K562 (cell line): Measurements from ENCODE around the gene FN3K.
A peak's percentile ranks its signal among the peaks of the same experiment; 100 is the strongest.

ENCODE experiments used
- ATF6 ChIP-seq: sonication (generic); formaldehyde crosslinking; IDR thresholded peaks from 2 replicates; pipeline ENCODE4 v1.4.0; 2020; ENCODE audit warnings: mild to moderate bottlenecking, missing genetic modification reagents
- BCL6 ChIP-seq: fragments of 250-450 bp; sonication (Bioruptor Pico); IDR thresholded peaks from 2 replicates; pipeline ENCODE4 v1.4.0; 2020
- CTCF ChIP-seq, 3 experiments: IDR thresholded peaks in 2 of 3; conservative IDR thresholded peaks in 1 of 3; 2 replicates each; pipeline ENCODE4 v1.5.1; 2011 to 2012; ENCODE audit warnings: low read length in 3 of 3, mild to moderate bottlenecking in 3 of 3, control low read depth in 2 of 3, improper control_type of control experiment in 1 of 3, inconsistent platforms in 1 of 3, low read depth in 1 of 3, mixed read lengths in 1 of 3, moderate library complexity in 1 of 3; ENCODE audit not compliant: insufficient read depth in 2 of 3
- EGR1 ChIP-seq: fragments of 450-650 bp; conservative IDR thresholded peaks from 2 replicates; pipeline ENCODE4 v1.6.1; 2017; ENCODE audit warnings: mild to moderate bottlenecking
- FOS ChIP-seq: IDR thresholded peaks from 3 replicates; pipeline ENCODE4 v1.6.1; 2011; ENCODE audit not compliant: insufficient read length; ENCODE audit errors: extremely low read depth
- FOXJ3 ChIP-seq: sonication (generic); formaldehyde crosslinking; IDR thresholded peaks from 2 replicates; pipeline ENCODE4 v1.4.0; 2020; ENCODE audit warnings: mild to moderate bottlenecking, missing genetic modification reagents
- GTF3C2 ChIP-seq: IDR thresholded peaks from 3 replicates; pipeline ENCODE4 v1.6.1; 2011; ENCODE audit warnings: borderline replicate concordance, mild to moderate bottlenecking, moderate library complexity; ENCODE audit not compliant: insufficient read length; ENCODE audit errors: extremely low read depth
- POLR2AphosphoS5 ChIP-seq: IDR thresholded peaks from 2 replicates; pipeline ENCODE4 v1.6.1; 2011; ENCODE audit warnings: mild to moderate bottlenecking, low read depth, low read length, moderate library complexity; ENCODE audit not compliant: control insufficient read depth, insufficient read depth
- SMC3 ChIP-seq: conservative IDR thresholded peaks from 2 replicates; pipeline ENCODE4 v1.6.1; 2011; ENCODE audit warnings: low read depth, low read length, improper control_type of control experiment; ENCODE audit not compliant: insufficient read depth
- UBTF ChIP-seq, 2 experiments: IDR thresholded peaks; 2 replicates each; pipeline ENCODE4 v1.6.1; 2012; ENCODE audit warnings: improper control_type of control experiment in 2 of 2, low read depth in 2 of 2, low read length in 2 of 2, borderline replicate concordance in 1 of 2
- ZBTB43 ChIP-seq: sonication (generic); formaldehyde crosslinking; IDR thresholded peaks from 2 replicates; pipeline ENCODE4 v1.8.0; 2023; ENCODE audit warnings: mild to moderate bottlenecking, missing genetic modification reagents
- ZC3H4 ChIP-seq: sonication (generic); formaldehyde crosslinking; IDR thresholded peaks from 2 replicates; pipeline ENCODE4 v1.9.0; 2021; ENCODE audit warnings: missing genetic modification reagents, borderline replicate concordance
- ZFP30 ChIP-seq: fragments of 250-450 bp; sonication (Bioruptor Pico); IDR thresholded peaks from 2 replicates; pipeline ENCODE4 v1.8.0; 2022; ENCODE audit warnings: moderate library complexity, mild to moderate bottlenecking, inconsistent platforms, borderline replicate concordance
- ZNF224 ChIP-seq: sonication (generic); formaldehyde crosslinking; IDR thresholded peaks from 2 replicates; pipeline ENCODE4 v1.8.0; 2022; ENCODE audit warnings: mild to moderate bottlenecking, missing genetic modification reagents

GRCh38 chr17:82734987-82735866 lies at the start of gene FN3K:
- TF ChIP-seq FOXJ3 (CRISPR knock-in tag), result no peak
- no peak for TF ChIP-seq ZBTB43 (CRISPR knock-in tag)
- TF ChIP-seq CTCF (IDR thresholded peaks at IDR 0.05 in 2 of 3, conservative IDR thresholded peaks at IDR 0.05 in 1 of 3; ENCODE audit: insufficient read depth in 2 of 3, low read depth in 1 of 3, low read length in 3 of 3), result peak in 1 of 3 experiments; percentile 1; a peak in 1 of 6 replicates
- no peak for TF ChIP-seq ZC3H4 (CRISPR knock-in tag)
- TF ChIP-seq ZNF224 (CRISPR knock-in tag), result no peak
- TF ChIP-seq FOS, result no peak
- peak; percentile 19 to 57; a peak in 2 of 4 replicates for TF ChIP-seq UBTF (IDR thresholded peaks at IDR 0.05; ENCODE audit: borderline replicate concordance in 1 of 2, low read depth in 2 of 2, low read length in 2 of 2)
- TF ChIP-seq BCL6 (CRISPR knock-in tag), result no peak
- TF ChIP-seq SMC3, result no peak
- TF ChIP-seq ATF6, result no peak
- no peak for TF ChIP-seq POLR2AphosphoS5
- TF ChIP-seq GTF3C2, result no peak
- no peak for TF ChIP-seq ZFP30 (CRISPR knock-in tag)
- TF ChIP-seq EGR1, result no peak
